Measurements from ENCODE around the gene KIAA0319L. TPM values are rescaled to one million over a fixed set of nuclear protein-coding genes. Genes with fewer than 3 reads are reported as not detected.

KIAA0319L gene
- total RNA-seq, 1 experiment from 2014 or later, result 46.4 TPM

DNA sequence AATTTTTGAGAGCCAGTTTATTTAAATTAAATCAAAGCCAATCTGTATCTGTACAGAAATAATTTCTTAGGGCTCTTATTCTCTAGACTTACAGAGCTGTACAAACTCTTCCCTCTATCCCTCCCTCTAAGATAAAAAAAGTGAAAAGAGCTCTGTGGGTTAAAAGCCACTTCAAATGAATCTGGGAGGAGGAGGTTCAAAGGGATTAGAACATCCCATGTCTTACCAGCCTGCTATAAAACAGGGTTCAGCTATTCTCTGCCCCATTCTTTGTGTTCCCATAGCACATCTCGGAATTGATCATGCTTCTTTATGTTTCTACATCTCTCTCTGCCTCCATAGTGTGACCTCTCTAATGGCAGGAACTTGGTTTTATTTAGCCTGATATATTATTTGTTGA, 19.4 kb downstream of the KIAA0319L start:
- Mint-ChIP-seq H3K9me3 (no peaks in the 10 kb centered on the region), H3K27me3 (ENCODE audit: low read depth) (no peaks in the 10 kb centered on the region), H3K27ac (peak overlapping the region in 1 of 3 experiments; percentile 28; a peak in 1 of 7 replicates), H3K4me3 (no peak overlapping the region), H3K4me1 (peaks cover 46 to 57% of the 10 kb centered on the region in 2 experiments), H3K36me3 (ENCODE audit: insufficient read depth in 1 of 3, low read depth in 3 of 3) (peaks cover 9 to 20% (median 10%) of the 10 kb centered on the region in 3 experiments; a peak in 6 of 7 replicates)
- no peak overlapping the region for H2AK5ac ChIP-seq (ENCODE audit: insufficient read length, low read length)
- TF ChIP-seq, protein P1, sequence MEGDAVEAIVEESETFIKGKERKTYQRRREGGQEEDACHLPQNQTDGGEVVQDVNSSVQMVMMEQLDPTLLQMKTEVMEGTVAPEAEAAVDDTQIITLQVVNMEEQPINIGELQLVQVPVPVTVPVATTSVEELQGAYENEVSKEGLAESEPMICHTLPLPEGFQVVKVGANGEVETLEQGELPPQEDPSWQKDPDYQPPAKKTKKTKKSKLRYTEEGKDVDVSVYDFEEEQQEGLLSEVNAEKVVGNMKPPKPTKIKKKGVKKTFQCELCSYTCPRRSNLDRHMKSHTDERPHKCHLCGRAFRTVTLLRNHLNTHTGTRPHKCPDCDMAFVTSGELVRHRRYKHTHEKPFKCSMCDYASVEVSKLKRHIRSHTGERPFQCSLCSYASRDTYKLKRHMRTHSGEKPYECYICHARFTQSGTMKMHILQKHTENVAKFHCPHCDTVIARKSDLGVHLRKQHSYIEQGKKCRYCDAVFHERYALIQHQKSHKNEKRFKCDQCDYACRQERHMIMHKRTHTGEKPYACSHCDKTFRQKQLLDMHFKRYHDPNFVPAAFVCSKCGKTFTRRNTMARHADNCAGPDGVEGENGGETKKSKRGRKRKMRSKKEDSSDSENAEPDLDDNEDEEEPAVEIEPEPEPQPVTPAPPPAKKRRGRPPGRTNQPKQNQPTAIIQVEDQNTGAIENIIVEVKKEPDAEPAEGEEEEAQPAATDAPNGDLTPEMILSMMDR (conservative IDR thresholded peaks at IDR 0.05), result no peak
- no peak overlapping the region for H2BK15ac ChIP-seq (ENCODE audit: low read depth, low read length)
- no peak overlapping the region for H2BK5ac ChIP-seq (ENCODE audit: insufficient read length, low read length)
- no peak overlapping the region for H3K4me2 ChIP-seq (ENCODE audit: insufficient read depth, insufficient read length, low read length)
- H2AFZ ChIP-seq (ENCODE audit: low read length), result no peak overlapping the region
- DNase-seq, result no peak
- no peak overlapping the region for H4K91ac ChIP-seq (ENCODE audit: insufficient read length, low read depth, low read length)
- no peak overlapping the region for H3K4ac ChIP-seq (ENCODE audit: low read depth, low read length)
- no peak overlapping the region for H2BK120ac ChIP-seq (ENCODE audit: low read depth, low read length, poor library complexity, severe bottlenecking)
- no peak overlapping the region for H2BK12ac ChIP-seq (ENCODE audit: insufficient read length, low read depth, low read length)
- no peak overlapping the region for H3K56ac ChIP-seq (ENCODE audit: insufficient read length, low read depth, low read length)
- H2BK20ac ChIP-seq (ENCODE audit: low read depth, low read length, poor library complexity, severe bottlenecking), result no peak overlapping the region
- H3K79me1 ChIP-seq (ENCODE audit: insufficient read depth, low read depth, low read length, poor library complexity, severe bottlenecking), result peaks cover 6% of the 10 kb centered on the region
- no peaks in the 10 kb centered on the region for H4K20me1 ChIP-seq (ENCODE audit: control insufficient read depth, insufficient read depth, insufficient read length)
- no CpG with 5 or more reads among the region's 1 CpG for WGBS (ENCODE audit: extremely low coverage, insufficient read length, low lambda C conversion rate)
- H3T11ph ChIP-seq (ENCODE audit: low read length), result no peak overlapping the region
- no peak overlapping the region for H4K5ac ChIP-seq (ENCODE audit: insufficient read length, low read depth, low read length)
- no peaks in the 10 kb centered on the region for H3K27me3 ChIP-seq (ENCODE audit: insufficient read depth, low read length)
- no peak overlapping the region for H3K23ac ChIP-seq (ENCODE audit: insufficient read length, low read depth, low read length)
- H3K27ac ChIP-seq (ENCODE audit: insufficient read length, low read depth, low read length), result no peak overlapping the region
- H3K9ac ChIP-seq (ENCODE audit: extremely low read depth, insufficient read length, low read length), result no peak overlapping the region
- H4K8ac ChIP-seq (replicated peaks; ENCODE audit: insufficient read length, low read depth, low read length), result no peak overlapping the region
- no peak overlapping the region for H3K14ac ChIP-seq (ENCODE audit: insufficient read depth, low read length)
- H3K79me2 ChIP-seq (ENCODE audit: insufficient read depth, low read length), result peaks cover 9% of the 10 kb centered on the region; the same call in 1 of the 2 replicates
- H3K23me2 ChIP-seq (ENCODE audit: insufficient read length, low read depth, low read length, poor library complexity, severe bottlenecking), result no peaks in the 10 kb centered on the region
- no peak overlapping the region for H3K18ac ChIP-seq (ENCODE audit: insufficient read length, low read depth, low read length)
- H3K4me1 ChIP-seq (ENCODE audit: insufficient read depth, low read length), result peaks cover 14% of the 10 kb centered on the region
- H3K9me3 ChIP-seq (ENCODE audit: control insufficient read depth, low read depth, low read length), result no peaks in the 10 kb centered on the region

Measured in H9 (cell line).